DMS53 (cell line): ENCODE measurements around the gene RGP1.

Experiments
- DNase-seq: peaks from one replicate; lab custom pipeline; 2025; lab: John Stamatoyannopoulos, UW

The RGP1 gene

DNA sequence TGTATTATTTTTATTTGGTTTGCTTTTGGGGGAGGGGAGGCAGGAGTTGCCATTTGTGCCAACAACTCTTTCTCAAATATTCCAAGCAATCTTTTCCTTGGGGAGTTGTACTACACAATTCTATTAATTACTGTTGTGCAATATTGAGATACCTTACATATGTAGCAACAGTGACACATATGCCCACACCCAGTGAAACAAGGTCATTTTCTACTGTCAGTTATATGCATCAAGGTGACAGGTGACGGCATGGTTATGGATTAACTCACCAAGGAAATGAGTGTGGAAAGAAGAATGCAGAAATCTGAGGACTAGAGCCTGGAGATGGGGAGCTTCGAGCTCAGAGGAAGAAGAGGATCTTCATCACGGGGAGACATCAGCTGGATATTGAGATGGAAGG lies 22.9 kb downstream of the RGP1 start:
- peak; percentile 51 for DNase-seq

DNA sequence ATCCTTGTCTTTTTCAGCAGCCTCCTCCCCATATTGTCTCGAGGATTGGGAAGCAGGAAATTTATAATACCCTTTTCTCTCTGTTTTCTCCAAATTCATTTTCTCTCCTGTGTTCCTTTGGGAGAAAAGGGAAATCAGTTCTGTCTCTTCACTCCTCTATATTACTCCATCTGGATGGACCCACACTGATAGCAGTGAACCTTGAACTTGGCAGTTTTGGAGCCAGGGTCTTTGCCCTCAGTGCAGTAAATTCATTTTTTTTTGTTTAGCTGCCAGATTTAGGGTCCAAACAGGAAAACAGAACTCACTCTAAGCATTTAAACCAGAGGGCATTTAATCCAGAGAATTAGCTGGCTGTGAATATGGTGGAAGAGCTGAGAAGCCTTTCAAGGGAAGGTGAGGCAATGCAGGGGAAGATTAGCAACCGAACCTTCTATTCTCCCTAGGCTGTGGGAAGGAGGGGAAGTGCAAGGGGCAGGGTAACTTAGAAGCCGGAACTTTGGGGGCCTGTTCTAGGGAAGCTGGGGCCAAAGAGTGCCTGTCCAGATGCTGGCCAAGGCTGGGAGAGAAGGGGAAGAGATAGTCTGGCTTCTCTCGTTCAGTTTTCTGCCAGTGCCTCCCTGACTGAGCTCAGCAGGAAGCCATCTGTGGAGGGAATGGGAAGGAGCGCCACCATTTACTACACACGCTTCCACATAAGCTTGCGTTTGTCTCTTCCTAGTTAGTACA lies 26.0 kb downstream of the RGP1 start:
- DNase-seq: peak; percentile 58

DNA sequence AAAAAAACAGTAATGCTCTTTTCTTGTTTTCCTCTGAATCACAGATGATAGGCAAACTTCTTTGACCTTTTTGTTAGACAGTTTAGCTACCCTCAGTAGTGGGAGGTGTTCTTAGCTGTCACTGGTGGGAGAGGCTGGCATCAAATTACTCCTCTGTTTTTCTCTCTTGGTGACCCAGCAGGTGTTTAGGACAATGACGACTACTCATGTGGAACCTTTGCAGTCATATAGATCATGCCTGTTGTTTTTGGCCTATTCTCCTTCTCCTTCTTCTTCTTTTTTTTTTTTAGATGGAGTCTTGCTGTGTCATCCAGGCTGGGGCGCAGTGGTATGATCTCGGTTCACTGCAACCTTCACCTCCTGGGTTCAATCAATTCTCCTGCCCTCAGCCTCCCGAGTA lies 26.9 kb downstream of the RGP1 start:
- peak; percentile 91 for DNase-seq

DNA sequence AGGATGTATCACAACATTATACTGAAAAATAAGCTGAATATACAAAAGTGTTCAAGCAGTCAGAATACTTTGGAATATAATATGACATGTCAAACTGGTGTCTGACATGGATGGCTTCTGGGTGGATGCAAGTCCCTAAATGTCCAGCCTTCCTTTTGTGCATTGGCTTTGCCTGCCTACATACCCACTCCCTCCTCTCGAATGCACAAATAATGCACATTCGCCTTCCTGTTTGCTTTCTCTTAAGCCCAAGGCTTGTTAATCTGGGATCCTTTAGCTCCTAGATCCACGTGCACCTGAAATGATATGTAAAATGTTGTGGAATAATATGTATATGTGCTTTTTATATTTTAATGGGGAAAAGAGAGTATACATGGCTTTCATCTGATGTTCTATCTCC lies 29.4 kb downstream of the RGP1 start:
- no peak for DNase-seq

DNA sequence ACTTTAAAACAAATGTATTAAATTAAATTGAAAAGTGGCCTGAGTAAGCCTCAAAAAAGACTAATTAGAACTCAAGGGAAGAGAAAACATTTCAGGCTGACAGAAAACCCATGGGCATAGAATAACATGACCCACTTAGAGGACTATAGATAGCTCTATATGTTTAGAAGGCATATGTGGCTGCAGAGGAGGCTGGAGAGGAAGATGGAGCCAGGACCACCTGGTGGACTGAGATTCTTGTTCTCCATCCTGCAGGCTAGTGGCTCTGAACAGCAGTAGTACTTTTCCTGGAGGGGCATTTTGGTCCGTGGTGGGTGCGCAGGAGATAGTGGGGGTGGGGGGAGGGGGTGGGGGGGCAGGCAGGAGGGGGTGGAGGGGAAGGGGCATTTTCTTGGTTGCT lies 32.0 kb downstream of the RGP1 start:
- DNase-seq: no peak

DNA sequence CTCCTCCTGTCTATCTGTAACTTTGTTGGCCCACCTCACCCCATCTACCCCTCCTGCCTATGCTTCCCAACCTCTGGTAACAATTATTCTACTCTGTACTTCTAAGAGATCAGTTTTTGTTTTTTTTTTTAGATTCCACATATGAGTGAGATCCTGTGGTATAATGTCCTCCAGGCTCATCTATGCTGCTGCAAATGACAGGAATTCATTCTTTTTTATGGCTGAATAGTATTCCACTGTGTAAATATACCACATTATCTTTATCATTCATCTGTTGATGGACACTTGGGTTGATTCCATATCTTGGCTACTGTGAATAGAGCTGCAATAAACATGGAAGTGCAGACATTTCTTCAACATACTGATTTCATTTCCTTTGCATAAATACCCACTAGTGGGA lies 34.3 kb downstream of the RGP1 start:
- DNase-seq: no peak

DNA sequence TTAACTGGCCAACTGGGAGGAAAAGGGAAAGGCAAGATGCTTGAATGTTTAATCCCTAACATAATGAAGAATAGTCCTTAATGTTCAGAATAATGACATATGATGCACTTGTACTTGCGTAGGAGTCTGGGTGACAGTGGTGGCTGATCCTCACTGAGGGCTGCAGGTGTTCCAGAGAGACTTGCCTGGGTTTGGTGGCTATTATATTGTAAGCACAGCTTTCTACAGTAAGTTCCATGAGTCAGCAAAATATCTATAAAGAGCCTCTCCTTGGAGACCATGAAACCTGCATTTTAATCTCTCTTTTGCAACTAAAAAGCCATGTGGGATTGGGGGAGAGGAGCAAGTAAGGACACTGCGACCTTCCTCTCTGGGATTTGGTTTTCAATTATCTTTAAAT lies 40.5 kb downstream of the RGP1 start:
- peak; percentile 41 for DNase-seq

DNA sequence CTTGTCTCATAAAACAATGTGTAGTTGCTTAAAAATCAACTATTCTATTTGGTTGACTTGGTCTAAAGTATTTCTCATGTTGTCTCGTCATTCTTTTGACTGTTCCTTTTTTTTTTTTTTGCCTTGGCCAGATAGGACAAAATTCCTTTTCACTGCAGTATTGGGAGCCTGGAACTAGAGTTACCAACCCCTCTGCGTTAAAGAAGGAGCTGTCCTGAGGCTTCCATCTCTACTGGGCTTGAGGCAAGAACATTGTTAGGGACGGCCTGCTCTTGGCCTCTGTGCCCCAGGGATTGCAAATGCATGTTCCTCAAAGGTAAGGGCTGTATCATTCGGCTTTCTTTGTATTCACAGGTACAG lies 40.9 kb downstream of the RGP1 start:
- no peak for DNase-seq

DNA sequence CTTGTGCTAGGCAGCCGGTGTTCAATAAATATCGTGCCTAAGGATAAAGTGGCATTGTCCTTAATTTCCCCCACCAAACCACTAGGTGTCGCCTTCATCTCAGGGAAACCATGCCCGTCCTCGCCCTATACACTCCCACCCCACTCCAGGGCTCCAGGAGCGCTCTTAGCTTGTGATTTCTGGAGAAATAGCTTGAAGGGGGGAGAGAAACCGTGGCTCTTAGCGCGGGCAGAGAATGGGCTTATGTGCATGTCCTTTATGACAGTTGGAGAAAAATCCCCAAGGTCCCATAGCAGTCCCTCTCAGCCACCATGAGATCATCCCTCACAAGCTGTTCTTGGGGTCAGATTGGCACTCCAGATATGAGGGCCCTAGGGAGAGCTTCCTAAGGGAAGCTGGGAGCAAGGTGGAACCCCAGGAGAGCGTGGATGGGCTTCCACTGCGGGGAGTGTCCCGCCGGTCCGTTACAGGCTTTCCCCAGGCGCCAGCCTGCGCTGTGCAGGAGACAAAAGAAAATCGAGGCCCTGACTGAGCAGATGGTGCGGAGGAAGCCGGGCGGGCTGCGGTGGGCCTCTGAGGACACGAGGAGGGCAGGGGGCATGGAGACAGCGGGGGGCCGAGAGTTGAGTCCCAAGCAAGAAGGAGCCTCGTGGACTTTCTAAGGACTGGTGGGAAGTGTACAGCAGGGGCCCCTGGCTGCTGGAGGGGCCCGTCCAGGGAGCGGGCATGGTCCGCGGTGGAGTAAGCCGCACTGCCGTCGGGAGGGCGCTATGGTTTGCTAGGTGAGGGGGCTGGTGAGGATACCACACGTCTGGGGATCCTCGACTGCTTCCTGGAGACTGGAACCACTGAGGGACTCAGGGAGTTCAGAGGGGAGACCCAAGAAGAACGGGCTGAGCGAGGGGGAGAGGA lies 41.6 kb downstream of the RGP1 start:
- peak; percentile 77 for DNase-seq

DNA sequence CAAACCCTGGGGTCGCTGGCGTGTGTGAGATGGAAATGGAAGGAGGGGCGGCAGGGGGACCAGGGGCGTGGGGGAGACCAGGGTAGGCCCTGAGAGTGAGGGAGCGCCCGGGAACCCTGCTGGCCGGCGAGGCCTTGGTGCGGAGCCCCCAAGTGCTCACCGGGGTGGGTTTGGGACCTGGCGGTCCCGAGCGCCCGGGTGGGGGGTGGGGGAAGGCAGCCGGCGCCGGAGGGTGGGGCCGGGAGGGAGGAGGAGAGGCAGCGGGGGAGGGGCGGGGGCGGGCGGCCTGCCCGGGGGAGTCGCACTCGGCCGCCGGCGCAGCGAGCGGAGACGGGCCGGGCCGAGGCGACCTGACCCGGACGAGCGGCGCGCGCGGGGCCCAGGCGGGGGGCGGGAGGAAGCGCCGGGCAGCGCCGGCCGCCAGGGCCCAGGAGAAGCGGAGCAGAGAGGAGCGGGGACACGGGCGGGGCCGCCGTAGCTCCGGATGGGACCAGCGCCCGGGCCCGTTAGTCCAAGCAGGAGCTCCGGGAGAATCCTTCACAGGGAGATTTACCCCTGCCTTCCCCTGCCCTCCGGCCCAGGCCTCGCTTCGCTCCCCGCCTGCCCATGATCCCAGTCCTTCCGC lies 42.3 kb downstream of the RGP1 start, which contains the start of gene NPR2:
NPR2 (plus strand) TSS at position 295 of the 625 bp plus-strand sequence. CDS start 818 bp downstream, outside the sequence.
- no peak for DNase-seq

DNA sequence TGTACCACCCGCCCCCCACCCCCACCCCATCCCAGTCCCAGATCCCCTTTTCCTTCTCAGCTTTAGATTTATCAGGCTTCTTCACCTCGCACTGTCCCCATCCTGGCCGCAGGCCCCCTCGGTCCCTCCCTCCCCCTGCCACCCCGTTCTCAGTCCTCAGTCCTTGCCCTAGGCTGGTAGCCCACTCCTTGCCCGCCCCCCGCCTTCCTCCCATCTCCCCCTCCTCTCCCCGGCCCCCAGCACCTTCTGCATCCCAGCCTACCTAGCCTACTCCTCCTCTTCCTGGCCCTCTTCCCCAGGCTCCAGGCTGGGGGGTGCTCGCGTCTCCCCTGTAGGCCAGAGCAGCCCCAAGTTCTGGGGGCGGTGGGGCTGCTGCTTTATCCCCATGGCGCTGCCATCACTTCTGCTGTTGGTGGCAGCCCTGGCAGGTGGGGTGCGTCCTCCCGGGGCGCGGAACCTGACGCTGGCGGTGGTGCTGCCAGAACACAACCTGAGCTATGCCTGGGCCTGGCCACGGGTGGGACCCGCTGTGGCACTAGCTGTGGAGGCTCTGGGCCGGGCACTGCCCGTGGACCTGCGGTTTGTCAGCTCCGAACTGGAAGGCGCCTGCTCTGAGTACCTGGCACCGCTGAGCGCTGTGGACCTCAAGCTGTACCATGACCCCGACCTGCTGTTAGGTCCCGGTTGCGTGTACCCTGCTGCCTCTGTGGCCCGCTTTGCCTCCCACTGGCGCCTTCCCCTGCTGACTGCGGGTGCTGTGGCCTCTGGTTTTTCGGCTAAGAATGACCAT lies 43.1 kb downstream of the RGP1 start:
- DNase-seq: no peak

DNA sequence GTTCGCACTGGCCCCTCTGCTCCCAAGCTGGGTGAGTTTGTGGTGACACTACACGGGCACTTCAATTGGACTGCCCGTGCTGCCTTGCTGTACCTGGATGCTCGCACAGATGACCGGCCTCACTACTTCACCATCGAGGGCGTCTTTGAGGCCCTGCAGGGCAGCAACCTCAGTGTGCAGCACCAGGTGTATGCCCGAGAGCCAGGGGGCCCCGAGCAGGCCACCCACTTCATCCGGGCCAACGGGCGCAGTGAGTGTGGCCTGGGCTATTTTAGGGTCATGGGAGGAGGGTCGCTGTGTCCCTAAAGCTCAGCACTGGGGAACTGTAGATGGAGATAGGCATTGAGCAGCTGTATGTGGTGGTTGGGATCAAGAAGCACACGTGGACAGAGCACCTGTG lies 43.7 kb downstream of the RGP1 start:
- DNase-seq: no peak

DNA sequence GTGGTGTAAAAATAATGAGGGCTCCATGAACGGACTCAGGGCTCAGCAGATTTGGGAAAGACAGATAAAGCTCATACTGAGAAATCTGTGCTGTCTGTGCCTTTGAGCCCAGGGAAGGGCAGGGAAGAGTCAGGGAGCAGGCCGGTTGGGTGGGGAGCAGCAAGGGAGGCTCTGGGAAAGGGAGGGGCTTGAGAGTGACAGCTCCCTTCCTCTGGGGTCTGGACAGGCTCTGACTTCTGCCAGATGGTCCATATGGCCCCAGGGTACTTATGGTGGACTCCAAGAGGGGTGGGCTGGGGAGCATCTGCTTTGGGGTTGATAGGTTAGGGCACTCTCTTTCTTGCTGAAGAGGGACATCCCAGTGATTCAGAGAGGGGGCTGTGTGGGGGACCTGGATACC lies 44.4 kb downstream of the RGP1 start:
- DNase-seq: no peak

DNA sequence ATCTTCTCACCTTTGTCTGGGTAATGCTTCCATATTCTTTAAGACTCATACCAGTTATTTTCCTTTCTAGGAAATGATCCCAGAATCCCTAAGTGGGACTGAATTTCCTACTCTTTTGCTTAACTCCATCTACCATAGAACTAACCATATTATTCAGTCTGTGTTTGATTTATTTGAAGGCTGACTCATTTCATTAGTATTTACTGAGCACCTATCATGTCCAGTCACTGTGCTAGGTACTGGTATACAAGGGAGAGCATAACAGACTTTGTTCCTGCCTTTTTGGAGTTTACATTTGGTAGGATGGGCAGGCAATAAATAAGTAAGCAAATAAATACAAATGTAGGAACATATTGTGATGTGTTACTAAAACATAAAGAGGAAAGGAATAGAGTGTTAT lies 46.6 kb downstream of the RGP1 start:
- DNase-seq: no peak

DNA sequence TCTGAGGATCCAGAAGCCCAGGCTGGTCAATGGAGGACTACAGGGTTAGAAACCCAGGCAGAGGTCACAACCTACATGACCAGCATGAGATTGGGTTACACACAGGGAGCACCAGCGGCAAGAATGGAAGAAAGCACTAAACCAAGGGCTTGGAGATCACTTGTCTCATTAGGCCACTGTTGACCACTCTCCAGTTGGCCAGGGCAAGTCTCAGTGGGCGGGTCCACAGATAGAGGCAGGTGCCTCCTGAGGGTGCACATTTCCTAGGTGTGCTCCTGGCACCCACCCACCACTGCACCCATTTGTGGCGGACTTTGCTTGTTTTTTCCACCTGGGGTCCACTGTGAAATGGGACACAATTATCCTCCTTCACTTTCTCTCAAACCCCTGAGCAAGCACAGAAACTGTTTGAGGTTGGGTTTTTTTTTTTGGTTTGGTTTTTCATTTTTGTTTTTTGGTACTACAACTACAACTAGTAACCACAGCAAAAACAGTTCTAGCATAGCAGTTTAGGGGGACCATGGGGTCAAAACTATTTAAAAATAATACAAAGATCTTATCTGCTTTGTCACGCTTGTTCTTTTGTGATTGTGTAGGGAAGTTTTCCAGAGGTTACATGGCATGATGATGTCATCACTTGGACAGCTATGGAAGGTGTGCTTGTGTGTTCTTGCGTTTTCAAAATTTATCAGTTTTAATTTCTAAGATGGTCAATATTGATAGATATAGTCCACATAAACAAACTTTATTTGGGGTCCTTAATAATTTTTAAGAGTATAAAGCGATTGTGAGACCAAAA lies 48.4 kb downstream of the RGP1 start:
- no peak for DNase-seq

DNA sequence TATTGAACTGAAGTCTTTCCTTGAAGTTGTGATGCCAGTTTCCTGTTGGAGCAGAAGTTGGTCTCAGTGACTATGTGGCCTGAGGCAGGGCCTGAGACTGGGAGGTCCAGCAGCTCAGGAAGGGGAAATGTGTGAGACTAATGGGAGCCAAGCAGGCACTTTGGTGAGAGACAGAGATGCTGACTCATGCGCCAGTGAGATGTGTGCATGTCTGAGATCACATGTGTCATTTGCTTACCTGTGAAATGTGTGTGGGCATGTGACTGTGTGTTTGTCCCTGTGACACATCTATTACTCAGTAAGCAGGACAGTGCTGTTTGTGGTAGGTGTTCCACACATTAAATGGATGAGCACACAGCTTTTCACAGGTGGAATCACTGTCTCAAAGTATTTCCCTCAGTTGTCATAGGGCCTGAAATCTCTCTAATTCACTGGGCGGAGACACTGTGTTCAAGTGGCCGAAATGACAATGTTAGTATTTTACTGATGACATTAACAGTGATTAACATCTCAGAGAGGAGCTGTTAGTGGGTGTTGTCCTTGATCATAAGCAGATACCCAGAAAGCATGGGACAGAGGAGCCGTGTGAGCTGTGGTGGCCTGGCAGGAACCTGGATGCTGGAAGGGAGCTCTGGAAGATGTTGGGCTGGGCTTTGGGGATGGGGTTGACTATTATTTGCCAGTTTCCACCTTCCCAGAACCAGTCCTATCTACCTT lies 49.7 kb downstream of the RGP1 start:
- DNase-seq: peak; percentile 68

DNA sequence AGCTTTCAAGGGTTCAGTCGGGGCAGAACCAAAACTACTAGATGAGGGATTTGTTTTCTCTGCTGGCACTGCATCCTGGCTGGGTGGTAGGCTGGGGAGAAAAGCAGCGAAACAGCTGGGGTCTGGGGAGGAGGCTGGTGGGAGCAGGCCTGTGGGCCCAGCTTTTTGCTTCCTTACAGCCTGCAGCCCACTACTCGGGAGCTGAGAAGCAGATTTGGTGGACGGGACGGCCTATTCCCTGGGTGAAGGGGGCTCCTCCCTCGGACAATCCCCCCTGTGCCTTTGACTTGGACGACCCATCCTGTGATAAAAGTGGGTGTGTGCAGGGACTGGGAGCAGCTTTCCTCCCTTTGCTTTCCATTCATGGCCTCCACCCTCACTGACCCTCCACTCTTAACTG lies 51.4 kb downstream of the RGP1 start:
- DNase-seq: no peak

DNA sequence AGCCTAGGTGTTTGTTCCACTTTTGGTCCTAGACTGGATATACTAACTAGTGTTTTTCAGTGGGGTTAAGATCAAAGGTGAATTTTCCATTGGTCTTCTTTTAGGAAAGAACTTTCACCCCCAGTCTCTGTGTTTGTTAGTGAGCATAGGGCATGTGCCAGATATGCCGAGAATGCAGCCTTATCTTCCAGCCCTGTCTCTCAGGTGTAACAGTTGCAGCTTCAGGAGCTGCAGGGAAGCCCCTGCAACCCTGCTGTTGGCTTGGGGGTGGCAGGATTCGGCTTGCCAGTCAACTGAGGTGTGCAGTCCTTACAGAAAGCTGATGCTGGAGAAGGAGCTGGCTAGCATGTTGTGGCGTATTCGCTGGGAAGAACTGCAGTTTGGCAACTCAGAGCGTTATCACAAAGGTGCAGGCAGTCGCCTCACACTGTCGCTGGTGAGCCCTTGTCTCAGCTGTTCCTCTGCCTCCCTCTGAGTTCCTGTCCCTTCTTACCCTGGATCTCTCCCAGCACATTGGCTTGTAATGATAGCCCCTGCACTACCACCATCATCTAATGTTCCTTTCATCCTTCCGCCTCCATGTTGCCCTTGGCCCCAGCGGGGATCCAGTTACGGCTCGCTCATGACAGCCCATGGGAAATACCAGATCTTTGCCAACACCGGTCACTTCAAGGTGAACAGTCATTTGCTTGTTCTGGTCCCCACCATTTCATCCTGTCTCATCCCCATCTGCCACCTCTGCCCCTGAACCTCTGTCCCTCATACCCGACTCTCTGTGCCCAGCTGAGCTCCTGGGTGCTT lies 52.4 kb downstream of the RGP1 start:
- no peak for DNase-seq

DNA sequence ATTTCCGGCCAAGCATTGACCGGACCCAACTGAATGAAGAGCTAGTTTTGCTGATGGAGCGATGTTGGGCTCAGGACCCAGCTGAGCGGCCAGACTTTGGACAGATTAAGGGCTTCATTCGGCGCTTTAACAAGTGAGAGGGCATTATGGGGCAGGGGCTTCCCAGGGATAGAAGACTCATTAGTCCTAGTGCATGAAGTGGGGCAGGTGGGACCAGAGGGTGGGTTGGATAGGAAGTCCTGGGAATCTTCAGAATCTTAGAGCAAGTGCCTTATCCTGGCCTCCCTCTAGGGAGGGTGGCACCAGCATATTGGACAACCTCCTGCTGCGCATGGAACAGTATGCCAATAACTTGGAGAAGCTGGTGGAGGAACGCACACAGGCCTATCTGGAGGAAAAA lies 57.0 kb downstream of the RGP1 start:
- DNase-seq: no peak
